Activated naive CD8-positive, alpha-beta T cell treated with anti-CD3 and anti-CD28 coated beads for 36 hours (primary cell): ENCODE results near the gene CDHR1. TPM values are rescaled to one million over a fixed set of nuclear protein-coding genes. Genes with fewer than 3 reads are reported as not detected.

Experiments used
- DNase-seq: peaks from one replicate; pipeline ENCODE4 v3.0.0; 2021
- H3K27ac Mint-ChIP-seq: one replicate; pipeline ENCODE4 v1.8.0; 2022; ENCODE audit warnings: mild to moderate bottlenecking, moderate library complexity, mixed read lengths
- H3K27me3 Mint-ChIP-seq: one replicate; pipeline ENCODE4 v1.8.0; 2022; ENCODE audit warnings: mild to moderate bottlenecking, mixed read lengths
- H3K36me3 Mint-ChIP-seq: one replicate; pipeline ENCODE4 v1.8.0; 2021; ENCODE audit warnings: mild to moderate bottlenecking, mixed read lengths
- H3K4me1 Mint-ChIP-seq: one replicate; pipeline ENCODE4 v1.8.0; 2021; ENCODE audit warnings: mixed read lengths
- H3K4me3 Mint-ChIP-seq: one replicate; pipeline ENCODE4 v1.8.0; 2022; ENCODE audit warnings: mild to moderate bottlenecking, moderate library complexity, mixed read lengths
- H3K9me3 Mint-ChIP-seq: one replicate; pipeline ENCODE4 v1.8.0; 2022; ENCODE audit warnings: mixed read lengths
- total RNA-seq, 2 experiments: library from RNA; stranded (reverse); gene quantifications; one replicate each; pipeline ENCODE4 v1.2.3, GENCODE V29; 2021

The CDHR1 gene
- total RNA-seq, 2 experiments from 2014 or later: 0.91 to 1.6 TPM

DNA sequence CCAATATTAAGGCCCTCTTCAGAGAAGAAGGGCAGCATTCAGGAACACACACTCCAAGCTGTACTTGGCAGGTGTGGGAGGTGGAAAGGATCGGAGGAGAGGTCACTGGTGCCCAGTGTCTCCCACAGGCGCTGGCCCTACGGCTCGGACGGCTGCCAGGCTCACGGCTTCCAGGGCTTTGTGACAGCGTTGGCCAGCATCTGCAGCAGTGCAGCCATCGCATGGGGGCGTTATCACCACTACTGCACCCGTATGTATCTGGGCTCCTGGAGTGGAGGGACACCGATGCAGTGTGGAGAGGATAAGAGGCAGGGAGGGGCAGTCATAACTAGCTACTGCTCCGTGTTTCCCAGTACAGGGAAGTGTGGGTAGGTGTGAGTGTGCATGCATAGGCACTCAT, 54.5 kb downstream of the CDHR1 start:
- H3K27ac Mint-ChIP-seq: no peak overlapping the region
- H3K36me3 Mint-ChIP-seq: no peaks in the 10 kb centered on the region
- no peak for DNase-seq
- no peak overlapping the region for H3K4me3 Mint-ChIP-seq
- no peaks in the 10 kb centered on the region for H3K4me1 Mint-ChIP-seq
- peaks cover 3% of the 10 kb centered on the region for H3K27me3 Mint-ChIP-seq
- no peaks in the 10 kb centered on the region for H3K9me3 Mint-ChIP-seq

DNA sequence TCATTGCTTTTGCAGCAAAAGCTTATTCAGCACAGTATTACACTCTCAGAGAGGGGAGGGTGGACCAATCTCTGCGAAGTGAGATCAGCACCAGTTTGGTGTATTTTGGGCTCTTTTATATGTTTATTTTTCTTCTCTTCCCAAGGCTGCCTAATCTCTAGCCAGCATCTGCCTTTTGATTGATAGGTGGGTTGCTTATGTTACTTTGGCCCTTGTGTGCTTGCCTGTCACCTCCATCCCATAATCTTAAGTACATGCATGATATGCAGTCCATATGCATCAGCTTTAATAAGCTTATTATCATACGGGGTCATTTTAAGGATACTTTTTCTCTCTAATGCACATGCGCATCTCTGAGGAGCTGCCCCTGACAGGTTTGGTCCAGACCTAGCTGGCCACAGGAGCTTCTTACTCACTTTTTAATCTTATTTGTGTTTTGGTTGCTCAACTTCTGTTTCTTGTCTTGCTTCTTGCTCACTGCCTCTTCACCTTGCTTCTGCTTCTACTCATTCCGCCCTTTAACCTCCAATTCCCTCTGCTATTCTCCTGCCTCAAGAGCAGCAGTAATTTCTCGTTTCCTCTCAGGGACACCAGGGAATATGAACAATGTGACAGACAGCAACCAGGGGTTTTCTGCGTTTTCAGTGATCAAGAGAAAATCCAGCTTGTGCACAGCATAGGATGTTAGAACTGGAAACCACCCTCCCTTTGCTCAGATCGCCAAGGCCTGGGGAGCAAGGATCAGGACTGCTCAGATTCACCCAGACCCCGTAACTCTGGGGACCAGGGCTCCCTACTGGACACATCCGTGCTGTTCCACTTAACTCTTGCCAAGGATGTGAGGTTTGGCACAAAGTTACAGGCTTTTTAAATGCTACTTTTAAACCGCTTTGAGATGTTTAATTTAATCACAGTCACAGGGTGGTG, 60.5 kb downstream of the CDHR1 start:
- Mint-ChIP-seq H3K4me3 (no peak overlapping the region), H3K27ac (no peak overlapping the region), H3K9me3 (no peaks in the 10 kb centered on the region), H3K27me3 (peaks cover 14% of the 10 kb centered on the region), H3K36me3 (no peaks in the 10 kb centered on the region), H3K4me1 (peaks cover 4% of the 10 kb centered on the region)
- DNase-seq: no peak

DNA sequence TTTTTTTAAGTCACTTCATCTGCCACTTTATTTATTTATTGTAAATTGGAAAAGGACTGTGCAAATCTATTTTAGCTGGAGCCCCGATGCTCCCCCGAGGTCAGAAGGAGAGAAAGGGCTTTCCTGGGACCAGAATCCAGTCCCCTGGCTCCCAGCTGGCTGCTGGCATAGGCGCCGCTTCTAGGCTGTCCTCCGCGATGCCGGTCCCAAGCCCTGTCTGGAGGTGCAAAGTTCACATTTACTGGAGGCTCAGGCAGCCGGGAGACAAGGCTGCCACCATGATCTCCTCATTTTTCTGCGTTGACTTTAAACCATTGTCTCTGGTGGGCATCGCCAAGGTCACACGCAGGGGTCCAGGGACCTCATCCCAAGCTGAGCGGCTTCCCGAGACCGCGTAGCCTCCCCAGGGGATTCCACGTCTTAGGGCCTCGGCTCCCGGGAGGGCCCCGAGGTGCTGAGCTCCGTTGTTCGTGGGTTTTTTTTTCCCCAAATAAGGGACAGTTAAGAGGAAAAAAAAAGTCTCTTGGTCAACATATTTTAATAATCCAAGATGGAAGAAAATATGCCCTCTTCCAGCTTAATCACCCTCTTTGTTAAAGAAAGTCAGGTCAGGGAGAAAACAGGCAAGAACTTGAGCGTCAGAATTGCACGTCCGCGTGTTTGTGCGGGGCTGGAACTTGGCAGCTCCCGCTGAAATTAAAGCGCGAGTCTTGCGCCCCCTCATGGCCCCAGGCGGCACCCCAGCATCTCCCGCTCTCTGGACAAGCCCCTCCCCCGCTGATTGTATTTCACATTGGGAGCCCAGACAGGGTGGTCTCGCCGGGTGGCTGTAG, 62.4 kb downstream of the CDHR1 start:
- Mint-ChIP-seq H3K4me3 (no peak overlapping the region), H3K27me3 (peaks cover 22% of the 10 kb centered on the region), H3K36me3 (no peaks in the 10 kb centered on the region)

DNA sequence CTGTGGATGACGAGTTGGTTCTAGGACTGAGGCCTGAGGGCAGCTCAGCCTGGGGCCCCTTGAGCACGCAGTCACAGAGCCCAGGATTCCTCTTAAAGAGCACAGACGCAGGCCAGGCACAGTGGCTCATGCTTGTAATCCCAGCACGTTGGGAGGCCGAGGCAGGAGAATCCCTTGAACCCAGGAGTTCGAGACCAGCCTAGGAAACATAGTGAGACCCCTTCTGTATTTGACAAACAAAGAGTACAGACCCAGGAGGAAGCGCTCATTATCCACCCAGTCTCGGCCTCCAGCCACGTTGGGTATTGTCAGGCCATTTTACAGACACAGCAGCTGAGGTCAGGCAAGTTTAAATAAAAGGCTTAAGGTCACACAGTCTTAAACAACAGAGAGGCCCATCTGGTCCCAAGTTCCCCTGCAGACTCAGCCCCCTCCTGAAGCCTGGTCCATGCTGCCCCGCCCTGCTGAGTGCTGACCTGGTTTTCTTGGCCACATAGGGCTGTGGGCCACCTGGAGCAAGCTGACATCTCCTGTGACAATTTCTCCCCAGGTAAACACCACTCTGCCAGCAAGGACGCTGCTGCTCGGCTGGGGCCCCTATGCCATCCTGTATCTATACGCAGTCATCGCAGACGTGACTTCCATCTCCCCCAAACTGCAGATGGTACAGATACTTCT, 63.1 kb downstream of the CDHR1 start:
- Mint-ChIP-seq H3K9me3 (no peaks in the 10 kb centered on the region), H3K27ac (no peak overlapping the region), H3K4me1 (peaks cover 4% of the 10 kb centered on the region), H3K36me3 (no peaks in the 10 kb centered on the region), H3K27me3 (peaks cover 22% of the 10 kb centered on the region), H3K4me3 (no peak overlapping the region)
- DNase-seq: no peak

More for the DNA sequence above, 62.4 kb downstream of the CDHR1 start:
- peak; percentile 53 for DNase-seq
- Mint-ChIP-seq H3K27ac (no peak overlapping the region), H3K9me3 (no peaks in the 10 kb centered on the region), H3K4me1 (peaks cover 4% of the 10 kb centered on the region)

DNA sequence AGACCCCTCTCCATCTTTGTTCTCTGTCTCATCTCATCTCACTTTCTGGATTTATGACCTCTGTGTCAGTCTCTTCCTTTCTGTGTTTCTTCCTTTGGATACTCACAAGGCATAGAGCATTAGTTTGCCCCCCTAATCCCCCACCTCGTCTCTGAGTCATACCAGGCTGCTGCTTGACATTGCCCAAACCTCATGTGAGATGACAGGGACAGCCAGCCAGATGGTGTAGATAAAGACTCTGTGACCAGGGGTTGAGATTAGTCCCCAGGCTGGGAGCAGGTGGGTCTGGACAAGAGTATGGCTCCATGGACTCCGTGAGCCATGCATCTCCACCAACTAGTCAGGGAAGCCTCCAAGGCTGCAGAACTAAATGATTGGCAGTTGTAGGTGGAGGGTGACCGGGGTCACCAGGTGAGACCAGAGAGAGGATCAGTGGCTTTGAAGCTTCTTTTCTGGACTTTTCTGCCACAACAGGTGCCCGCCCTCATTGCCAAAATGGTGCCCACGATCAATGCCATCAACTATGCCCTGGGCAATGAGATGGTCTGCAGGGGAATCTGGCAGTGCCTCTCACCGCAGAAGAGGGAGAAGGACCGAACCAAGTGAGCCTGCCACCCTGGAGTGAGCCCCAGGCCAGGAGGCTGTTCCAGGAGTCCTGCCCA, 63.8 kb downstream of the CDHR1 start:
- Mint-ChIP-seq H3K9me3 (no peaks in the 10 kb centered on the region), H3K4me1 (peaks cover 4% of the 10 kb centered on the region), H3K36me3 (no peaks in the 10 kb centered on the region), H3K4me3 (no peak overlapping the region), H3K27me3 (peaks cover 26% of the 10 kb centered on the region), H3K27ac (no peak overlapping the region)
- DNase-seq: no peak

DNA sequence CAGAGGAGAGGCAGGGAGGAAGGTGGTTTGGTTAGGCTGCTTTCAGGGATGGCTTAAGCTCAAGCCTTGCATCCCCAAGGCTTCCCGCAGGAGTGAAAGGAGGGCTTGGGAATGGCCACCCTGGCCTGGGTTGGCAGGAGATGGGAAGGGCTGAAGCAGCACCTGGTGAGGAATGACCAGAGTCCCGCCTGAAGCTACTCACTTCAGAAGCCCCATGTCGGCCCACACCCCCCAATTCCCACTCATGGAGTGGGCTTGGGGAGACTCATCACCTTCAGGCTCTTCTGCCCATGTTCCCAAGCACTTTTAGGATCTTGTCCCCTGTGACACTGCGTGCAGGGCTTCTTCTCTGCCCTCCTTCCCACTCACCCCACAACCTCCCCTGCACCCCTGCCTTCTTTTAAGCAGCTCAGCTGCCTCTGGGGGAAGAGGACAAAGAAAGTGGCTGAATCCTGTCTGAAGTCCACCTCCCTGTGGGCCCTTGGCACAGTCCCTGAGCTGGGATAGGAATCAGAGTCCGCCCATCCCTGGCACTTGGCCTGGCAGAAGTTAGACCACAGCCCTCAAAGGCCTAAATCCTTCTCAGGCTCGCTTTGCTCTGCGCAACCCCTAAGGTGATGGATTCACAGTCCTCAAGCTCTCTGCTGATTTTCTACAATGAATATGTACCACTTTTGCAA, 67.0 kb downstream of the CDHR1 start:
- no peaks in the 10 kb centered on the region for H3K9me3 Mint-ChIP-seq
- no peak for DNase-seq
- no peak overlapping the region for H3K27ac Mint-ChIP-seq
- H3K27me3 Mint-ChIP-seq: peaks cover 35% of the 10 kb centered on the region
- no peaks in the 10 kb centered on the region for H3K36me3 Mint-ChIP-seq
- peaks cover 12% of the 10 kb centered on the region for H3K4me1 Mint-ChIP-seq
- H3K4me3 Mint-ChIP-seq: no peak overlapping the region

DNA sequence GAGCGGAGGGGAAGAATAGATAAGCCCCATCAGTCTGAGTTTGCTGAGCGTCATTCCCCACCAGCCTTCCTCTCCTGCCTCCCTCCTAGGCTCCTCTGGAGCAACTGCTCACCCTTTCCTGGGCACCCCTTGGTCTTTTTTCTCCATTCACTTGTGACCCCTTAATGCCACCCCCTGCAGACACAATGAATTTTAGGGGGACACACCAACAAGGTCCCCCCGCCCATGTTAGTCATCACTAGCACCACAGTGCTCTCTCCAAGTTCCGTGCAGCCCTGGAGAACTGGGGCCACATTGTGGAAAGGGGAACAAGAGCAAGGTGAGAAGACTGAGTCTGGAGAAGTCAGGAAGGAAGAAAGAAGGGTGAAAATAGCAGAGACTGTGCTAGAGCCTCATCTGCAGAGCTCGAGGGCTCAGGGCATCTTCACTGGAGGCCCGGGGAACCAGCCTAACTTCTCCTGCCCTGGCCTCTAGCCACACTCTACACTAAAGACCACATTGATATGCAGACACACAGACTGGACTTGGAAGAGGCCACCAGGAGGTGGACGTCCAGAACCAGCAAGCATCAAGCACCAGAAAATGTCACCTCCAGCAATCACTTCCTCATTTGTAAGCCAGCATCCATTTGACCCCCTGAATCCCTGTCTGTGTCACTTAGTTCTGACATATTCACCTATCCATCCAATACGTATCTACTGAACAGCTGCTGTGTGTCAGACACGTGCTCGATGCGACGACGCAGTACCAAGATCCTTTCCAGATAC, 68.0 kb downstream of the CDHR1 start:
- Mint-ChIP-seq H3K4me3 (no peak overlapping the region), H3K9me3 (no peaks in the 10 kb centered on the region), H3K27ac (no peak overlapping the region), H3K27me3 (peaks cover 27% of the 10 kb centered on the region), H3K36me3 (no peaks in the 10 kb centered on the region), H3K4me1 (peaks cover 9% of the 10 kb centered on the region)
- no peak for DNase-seq

DNA sequence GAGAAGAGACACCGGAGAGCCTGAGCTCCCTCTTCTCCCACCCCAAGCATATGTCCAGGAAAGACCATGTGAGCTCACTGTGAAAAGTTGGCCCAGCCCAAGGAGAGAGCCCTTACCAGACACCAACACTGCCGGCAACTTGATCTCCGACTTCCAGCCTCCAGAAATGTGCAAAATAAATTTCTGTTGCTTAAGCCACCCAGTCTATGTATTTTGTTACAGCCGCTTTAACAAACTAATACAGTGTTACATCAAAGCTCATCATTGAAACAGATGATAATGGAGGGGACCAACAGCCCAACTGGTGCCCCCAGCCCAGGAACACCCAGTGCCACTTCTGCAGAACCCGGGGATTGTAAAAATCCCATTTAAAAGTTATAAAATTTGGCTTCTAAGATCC, 69.4 kb downstream of the CDHR1 start:
- Mint-ChIP-seq H3K4me1 (peaks cover 12% of the 10 kb centered on the region), H3K36me3 (no peaks in the 10 kb centered on the region), H3K27me3 (peaks cover 33% of the 10 kb centered on the region), H3K27ac (no peak overlapping the region), H3K9me3 (no peaks in the 10 kb centered on the region), H3K4me3 (no peak overlapping the region)
- DNase-seq: no peak

DNA sequence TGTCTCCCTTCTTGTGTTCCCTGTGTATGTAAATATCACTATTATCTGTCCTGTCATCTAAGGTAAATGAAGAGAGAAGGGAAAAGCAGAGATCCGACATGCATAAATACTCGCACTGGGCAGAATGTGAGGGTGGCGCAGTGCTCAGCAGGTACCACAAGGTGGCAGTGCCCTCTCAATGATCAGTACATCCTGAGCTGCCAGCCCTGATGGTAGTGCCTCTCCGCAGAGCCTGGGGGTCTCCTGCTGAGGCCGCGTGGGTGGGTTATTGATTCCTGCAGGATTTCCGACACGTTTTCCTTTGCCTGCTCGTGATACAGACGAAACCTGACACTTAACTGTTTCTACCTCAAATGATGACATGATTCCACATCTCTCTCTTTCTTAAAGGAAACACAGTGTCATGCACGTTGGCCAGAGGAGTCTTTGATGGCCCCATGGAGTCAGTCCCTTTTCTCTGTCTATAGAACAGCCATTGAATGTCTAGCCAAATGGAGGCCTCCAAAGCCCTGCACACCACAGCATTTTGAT, 70.3 kb downstream of the CDHR1 start:
- no peaks in the 10 kb centered on the region for H3K9me3 Mint-ChIP-seq
- peaks cover 12% of the 10 kb centered on the region for H3K4me1 Mint-ChIP-seq
- DNase-seq: peak; percentile 64
- H3K4me3 Mint-ChIP-seq: no peak overlapping the region
- H3K27ac Mint-ChIP-seq: no peak overlapping the region
- H3K27me3 Mint-ChIP-seq: peaks cover 33% of the 10 kb centered on the region
- H3K36me3 Mint-ChIP-seq: no peaks in the 10 kb centered on the region

DNA sequence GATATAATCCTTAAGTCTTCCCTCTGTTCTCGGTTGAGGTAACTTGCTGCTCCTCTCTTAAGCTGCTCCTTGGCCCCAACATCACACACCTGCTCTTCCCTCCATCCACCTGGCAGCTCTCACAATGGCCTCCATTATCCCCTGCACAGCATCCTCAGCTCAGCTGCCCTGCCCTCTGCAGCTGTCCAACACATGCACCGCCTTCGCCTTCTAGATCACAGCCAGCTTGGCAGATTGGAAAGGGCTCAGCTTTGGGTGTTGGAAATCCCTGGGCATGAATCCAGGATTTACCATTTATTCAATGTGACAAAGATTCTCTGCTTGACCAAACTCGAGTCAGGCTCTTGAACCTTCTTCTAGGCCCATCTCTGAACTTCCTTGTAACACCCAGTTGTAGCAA, 71.1 kb downstream of the CDHR1 start:
- Mint-ChIP-seq H3K9me3 (no peaks in the 10 kb centered on the region), H3K36me3 (no peaks in the 10 kb centered on the region), H3K4me3 (no peak overlapping the region), H3K27ac (no peak overlapping the region), H3K27me3 (peaks cover 27% of the 10 kb centered on the region), H3K4me1 (peaks cover 12% of the 10 kb centered on the region)
- DNase-seq: no peak

DNA sequence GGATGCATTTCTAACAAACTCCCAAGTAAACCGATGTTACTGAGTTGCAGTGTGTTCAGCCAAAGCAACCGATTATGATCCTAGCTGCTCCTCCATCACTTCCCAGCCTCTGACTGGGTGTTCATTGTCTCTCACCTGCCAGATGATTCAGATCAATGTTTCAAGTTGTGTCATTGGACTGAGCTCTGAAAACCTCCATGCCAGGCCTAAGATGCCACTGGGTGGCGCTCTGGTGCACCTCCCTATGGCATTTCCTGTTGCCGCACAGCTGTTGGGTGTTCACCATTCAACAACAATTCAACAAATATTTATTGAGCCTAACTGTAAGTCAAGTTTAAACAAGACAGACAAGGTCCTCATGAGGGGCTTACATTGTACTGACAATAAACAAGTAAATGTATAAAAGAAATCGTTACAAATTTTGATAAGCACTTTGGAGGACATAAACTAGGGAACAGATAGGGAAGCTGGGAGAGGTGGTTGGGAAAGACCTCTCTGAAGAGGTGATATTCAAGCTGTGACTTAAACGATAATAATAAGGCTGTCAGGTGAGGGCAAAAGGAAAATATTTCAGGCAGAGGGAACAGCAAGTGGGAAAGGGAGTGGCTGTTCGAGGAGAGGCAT, 73.3 kb downstream of the CDHR1 start:
- Mint-ChIP-seq H3K4me1 (peaks cover 15% of the 10 kb centered on the region), H3K27me3 (peaks cover 24% of the 10 kb centered on the region), H3K9me3 (no peaks in the 10 kb centered on the region), H3K4me3 (no peak overlapping the region), H3K27ac (no peak overlapping the region), H3K36me3 (no peaks in the 10 kb centered on the region)
- peak; percentile 67 for DNase-seq

DNA sequence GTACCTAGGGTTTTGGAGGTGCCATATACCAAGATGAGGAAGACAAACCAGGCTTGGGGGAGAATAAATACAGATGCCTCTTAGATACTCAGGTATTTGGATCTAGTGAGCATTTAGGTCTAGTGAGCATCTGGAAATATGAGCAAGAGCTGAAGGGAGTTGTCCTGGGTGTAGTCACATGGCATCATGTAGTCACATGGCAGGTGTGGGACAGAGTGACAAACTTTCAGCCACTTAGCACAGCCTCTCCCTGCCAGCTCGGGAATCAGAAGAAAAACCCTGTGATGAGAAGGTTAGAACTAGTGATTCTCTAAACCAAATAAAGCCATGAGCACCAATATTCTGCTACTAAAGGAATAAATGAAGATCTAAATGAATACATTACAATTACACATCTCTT, 74.8 kb downstream of the CDHR1 start:
- H3K27ac Mint-ChIP-seq: no peak overlapping the region
- H3K9me3 Mint-ChIP-seq: no peaks in the 10 kb centered on the region
- no peak for DNase-seq
- H3K27me3 Mint-ChIP-seq: peaks cover 15% of the 10 kb centered on the region
- no peak overlapping the region for H3K4me3 Mint-ChIP-seq
- H3K36me3 Mint-ChIP-seq: no peaks in the 10 kb centered on the region
- peaks cover 15% of the 10 kb centered on the region for H3K4me1 Mint-ChIP-seq
